AG08395 (cell line): ENCODE results near the gene CLEC16A.
A peak's percentile ranks its signal among the peaks of the same experiment; 100 is the strongest.

Experiments used
- DNase-seq: peaks from one replicate; pipeline ENCODE4 v3.0.0; 2012; ENCODE audit warnings: mixed read lengths, low spot score

Gene CLEC16A, protein sequence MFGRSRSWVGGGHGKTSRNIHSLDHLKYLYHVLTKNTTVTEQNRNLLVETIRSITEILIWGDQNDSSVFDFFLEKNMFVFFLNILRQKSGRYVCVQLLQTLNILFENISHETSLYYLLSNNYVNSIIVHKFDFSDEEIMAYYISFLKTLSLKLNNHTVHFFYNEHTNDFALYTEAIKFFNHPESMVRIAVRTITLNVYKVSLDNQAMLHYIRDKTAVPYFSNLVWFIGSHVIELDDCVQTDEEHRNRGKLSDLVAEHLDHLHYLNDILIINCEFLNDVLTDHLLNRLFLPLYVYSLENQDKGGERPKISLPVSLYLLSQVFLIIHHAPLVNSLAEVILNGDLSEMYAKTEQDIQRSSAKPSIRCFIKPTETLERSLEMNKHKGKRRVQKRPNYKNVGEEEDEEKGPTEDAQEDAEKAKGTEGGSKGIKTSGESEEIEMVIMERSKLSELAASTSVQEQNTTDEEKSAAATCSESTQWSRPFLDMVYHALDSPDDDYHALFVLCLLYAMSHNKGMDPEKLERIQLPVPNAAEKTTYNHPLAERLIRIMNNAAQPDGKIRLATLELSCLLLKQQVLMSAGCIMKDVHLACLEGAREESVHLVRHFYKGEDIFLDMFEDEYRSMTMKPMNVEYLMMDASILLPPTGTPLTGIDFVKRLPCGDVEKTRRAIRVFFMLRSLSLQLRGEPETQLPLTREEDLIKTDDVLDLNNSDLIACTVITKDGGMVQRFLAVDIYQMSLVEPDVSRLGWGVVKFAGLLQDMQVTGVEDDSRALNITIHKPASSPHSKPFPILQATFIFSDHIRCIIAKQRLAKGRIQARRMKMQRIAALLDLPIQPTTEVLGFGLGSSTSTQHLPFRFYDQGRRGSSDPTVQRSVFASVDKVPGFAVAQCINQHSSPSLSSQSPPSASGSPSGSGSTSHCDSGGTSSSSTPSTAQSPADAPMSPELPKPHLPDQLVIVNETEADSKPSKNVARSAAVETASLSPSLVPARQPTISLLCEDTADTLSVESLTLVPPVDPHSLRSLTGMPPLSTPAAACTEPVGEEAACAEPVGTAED

DNA sequence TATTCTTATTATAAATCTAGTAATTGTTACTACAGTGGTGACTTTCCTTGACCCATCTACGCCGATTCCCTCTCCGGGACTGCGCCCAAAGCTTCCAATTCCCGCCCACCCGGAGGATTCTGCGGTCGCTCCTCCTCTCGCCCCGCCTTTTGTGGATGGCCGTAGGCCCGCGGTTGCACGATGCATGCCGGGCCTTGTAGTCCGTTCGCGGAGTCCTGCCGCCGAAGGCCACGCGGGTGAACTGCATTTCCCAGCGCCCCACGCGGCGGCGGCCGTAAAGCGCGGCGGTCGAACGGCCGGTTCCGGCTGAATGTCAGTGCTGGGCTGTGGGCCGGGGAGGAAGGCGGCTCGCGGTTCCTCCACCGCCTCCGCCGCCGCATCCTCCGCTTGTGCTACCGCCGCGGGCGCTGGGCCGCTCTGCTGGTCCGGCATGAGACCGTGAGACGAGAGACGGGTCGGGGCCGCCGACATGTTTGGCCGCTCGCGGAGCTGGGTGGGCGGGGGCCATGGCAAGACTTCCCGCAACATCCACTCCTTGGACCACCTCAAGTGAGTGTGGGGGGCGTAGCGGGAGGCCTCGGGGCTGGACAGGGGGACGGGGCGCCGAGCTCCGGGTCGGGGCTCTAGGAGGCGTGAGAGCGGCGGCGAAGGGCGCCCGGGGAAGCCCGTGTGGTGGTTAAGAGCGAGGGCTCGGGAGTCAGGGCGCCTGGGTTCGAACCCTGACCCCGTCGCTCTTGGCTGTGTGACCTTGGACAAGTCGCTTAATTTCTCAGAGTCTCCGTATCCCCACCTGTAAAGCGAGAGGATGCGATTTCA, at the start of gene CLEC16A:
TSS of gene CLEC16A (plus strand) at position 316 of the 816 bp plus-strand sequence. CDS start at position 470, 154 bp downstream.
- peak; percentile 96 for DNase-seq

DNA sequence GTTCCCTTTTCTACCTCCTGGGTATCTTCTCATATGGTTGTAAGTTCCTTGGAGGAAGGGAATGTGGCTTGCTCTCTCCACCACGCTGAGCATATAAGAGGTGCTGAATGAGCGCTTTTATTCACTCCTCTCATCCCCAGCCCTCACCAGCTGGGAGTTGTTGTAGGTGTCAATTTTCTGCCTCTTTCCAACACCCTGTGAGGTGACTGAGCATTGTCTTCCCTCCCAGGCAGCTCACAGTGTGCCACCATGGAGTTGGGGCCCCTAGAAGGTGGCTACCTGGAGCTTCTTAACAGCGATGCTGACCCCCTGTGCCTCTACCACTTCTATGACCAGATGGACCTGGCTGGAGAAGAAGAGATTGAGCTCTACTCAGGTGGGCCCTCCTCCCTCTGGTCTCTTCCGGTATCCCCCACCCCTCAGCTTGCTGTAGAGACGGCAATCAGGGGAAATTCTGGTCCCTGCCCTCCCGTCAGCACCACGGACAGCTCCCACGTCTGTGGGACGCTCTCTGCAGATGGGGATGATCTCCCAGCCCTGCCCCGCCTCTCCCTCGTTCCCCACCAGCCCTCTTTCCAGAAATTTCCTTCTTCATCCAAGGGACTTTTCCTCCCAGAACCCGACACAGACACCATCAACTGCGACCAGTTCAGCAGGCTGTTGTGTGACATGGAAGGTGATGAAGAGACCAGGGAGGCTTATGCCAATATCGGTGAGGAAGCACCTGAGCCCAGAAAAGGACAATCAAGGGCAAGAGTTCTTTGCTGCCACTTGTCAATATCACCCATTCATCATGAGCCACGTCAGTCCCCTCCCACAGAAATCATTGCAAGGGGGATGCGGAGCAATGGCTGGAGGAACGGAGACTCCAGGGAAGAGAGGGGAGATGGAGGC, 49.1 kb upstream of the CLEC16A start:
- peak; percentile 79 for DNase-seq

DNA sequence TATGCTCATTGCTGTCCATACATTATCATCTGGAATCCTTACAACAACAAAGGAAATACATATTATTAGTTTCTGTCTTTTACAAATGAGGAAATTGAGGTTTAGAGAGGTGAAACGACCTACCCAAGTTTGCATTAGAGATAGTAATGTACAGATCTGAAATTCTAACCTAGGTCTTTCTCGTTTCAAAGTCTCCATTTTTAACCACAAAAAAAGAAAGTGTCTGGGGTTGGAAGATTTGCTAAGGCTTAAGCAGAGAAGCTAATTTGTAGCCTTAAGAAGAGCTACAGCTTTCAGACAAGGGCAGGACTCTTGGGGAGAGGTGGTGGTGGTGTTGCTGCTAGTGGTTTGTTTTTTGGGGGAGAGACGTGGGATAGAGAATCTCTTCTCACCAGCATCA, 48.2 kb upstream of the CLEC16A start:
- DNase-seq: no peak

DNA sequence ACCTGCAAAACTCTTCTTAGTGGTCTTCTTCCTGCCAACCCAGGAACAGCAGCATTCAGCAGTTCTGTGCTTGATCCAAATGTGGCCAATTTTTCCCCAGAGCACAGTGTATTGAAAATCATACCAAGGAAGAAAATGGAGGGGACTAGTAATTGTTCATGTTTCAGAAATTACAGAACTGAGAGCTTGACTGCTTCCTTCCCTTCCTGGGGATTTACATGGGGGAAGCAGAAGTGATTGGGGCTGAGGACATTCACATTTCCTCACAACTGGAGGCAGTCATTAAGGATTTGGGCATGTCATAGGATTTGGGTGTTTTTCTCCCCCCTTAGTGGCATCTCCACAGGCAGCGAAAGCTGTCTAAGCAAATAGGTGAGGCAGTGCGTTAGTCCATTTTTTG, 47.6 kb upstream of the CLEC16A start:
- DNase-seq: no peak

DNA sequence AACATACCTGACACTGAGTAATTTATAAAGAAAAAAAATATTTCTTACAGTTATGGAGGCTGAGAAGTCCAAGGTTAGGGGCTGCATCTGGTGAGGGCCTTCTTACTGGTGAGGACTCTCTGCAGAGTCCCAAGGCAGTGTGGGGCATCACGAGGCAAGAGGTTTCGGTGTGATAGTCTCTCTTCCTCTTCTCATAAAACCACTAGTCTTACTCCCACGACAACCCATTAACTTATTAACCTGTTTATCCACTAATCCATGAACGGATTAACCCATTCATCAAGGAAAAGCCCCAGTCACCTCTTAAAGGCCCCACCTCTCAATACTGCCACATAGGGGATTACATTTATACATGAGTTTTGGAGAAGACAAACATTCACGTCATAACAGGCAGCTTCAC, 47.2 kb upstream of the CLEC16A start:
- DNase-seq: no peak

DNA sequence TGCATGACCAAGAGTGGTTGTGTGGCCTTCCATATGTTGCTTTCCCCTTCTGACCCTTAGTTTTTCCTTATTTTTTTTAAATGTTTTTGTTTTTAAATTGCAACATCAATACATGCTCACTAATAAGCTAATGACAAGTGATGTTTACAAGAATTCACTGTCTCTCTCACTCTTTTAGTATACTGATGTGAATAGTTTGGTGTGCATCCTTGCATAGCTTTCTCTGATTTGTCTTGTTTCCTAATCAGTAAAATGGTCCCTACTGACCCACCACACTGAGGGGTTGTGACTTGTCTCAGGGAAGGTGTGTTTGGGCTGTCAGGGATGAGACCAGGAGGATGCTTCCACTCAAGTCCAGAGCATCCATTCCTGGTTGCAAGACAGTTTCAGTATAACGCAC, 41.4 kb upstream of the CLEC16A start:
- no peak for DNase-seq

DNA sequence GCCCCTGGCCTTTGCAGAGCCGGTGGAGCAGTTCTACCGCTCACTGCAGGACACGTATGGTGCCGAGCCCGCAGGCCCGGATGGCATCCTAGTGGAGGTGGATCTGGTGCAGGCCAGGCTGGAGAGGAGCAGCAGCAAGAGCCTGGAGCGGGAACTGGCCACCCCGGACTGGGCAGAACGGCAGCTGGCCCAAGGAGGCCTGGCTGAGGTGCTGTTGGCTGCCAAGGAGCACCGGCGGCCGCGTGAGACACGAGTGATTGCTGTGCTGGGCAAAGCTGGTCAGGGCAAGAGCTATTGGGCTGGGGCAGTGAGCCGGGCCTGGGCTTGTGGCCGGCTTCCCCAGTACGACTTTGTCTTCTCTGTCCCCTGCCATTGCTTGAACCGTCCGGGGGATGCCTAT, 37.9 kb upstream of the CLEC16A start:
- DNase-seq: no peak

DNA sequence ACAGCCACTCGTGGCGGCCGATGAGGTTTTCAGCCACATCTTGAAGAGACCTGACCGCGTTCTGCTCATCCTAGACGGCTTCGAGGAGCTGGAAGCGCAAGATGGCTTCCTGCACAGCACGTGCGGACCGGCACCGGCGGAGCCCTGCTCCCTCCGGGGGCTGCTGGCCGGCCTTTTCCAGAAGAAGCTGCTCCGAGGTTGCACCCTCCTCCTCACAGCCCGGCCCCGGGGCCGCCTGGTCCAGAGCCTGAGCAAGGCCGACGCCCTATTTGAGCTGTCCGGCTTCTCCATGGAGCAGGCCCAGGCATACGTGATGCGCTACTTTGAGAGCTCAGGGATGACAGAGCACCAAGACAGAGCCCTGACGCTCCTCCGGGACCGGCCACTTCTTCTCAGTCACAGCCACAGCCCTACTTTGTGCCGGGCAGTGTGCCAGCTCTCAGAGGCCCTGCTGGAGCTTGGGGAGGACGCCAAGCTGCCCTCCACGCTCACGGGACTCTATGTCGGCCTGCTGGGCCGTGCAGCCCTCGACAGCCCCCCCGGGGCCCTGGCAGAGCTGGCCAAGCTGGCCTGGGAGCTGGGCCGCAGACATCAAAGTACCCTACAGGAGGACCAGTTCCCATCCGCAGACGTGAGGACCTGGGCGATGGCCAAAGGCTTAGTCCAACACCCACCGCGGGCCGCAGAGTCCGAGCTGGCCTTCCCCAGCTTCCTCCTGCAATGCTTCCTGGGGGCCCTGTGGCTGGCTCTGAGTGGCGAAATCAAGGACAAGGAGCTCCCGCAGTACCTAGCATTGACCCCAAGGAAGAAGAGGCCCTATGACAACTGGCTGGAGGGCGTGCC, 37.2 kb upstream of the CLEC16A start:
- DNase-seq: no peak

DNA sequence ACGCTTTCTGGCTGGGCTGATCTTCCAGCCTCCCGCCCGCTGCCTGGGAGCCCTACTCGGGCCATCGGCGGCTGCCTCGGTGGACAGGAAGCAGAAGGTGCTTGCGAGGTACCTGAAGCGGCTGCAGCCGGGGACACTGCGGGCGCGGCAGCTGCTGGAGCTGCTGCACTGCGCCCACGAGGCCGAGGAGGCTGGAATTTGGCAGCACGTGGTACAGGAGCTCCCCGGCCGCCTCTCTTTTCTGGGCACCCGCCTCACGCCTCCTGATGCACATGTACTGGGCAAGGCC, 36.7 kb upstream of the CLEC16A start:
- no peak for DNase-seq

DNA sequence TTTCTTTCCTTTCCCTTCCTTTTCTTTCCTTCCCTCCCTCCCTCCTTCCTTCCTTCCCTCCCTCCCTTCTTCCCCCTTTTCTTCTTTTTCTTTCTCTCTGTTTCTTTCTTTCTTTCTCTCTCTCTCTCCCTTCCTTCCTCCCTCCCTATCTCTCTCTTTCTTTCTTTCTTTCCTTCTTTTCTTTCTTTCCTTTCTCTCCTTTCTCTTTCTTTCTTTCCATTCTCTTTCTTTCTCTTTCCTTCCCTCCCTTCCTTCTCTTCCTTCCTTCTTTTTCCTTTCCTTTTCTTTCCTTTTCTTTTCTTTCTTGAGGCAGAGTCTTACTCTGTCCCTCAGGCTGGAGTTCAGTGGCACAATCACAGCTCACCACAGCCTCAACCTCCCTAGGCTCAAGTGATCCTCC, 33.1 kb upstream of the CLEC16A start:
- no peak for DNase-seq

DNA sequence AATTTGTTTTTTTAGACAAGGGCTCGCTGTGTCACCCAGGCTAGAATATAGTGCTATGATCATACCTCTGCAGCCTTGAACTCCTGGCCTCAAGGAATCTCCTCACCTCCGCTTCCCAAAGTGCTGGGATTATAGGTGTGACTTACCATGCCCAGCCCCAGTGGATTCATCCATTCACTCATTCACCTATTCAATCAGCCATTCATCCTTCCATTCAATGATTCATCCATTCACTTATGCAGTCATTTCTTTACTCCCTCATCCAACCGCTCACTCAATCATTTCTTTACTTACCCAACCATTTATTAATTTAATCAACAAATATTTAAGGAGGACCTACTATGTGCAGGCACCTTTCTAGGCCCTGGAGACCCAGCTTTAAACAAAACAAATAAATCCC, 27.8 kb upstream of the CLEC16A start:
- no peak for DNase-seq

DNA sequence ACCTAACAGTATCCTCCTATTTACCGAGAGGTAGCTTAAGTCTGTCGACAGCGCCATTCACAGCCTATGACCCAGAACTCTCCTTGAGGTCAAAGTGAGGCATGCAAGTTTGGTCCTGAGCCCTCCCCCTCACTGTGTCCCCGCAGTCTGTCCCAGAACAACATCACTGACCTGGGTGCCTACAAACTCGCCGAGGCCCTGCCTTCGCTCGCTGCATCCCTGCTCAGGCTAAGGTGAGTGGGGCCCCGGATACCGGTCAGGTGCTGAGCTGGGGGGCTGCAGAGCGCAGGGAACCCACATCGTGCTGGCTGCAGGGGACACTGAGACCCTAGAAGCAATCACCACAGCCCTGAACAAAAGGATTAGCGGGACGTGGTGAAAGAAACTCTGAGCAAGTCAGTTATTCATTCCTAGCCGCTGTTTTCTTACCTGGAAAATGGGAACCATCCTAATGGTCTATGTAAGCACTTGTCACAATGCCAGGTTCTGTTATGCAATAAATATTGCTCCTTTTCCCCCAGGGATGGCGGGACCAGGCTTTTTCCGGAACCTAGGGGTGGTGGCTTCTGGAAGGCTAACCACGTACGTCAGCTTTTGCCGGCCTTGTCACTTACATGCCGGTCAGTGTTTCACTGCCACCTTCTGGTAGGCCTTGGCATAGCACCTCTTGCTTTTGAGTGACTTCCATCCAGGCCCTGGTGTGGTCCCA, 25.9 kb upstream of the CLEC16A start:
- DNase-seq: peak; percentile 91

DNA sequence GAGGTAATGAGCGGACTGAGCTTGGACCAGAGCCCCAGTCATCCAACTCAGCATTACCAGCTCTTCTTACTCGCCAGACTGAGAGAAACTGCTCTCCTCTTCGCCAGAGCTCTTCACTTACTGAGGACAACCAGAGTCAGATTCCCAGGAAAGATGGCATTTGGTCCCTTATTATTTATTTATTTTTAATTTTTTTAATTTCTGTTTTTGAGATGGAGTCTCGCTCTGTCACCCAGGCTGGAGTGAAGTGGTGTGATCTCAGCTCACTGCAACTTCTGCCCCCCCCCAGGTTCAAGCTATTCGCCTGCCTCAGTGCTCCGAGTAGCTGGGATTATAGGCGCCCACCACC, 25.4 kb upstream of the CLEC16A start:
- no peak for DNase-seq

DNA sequence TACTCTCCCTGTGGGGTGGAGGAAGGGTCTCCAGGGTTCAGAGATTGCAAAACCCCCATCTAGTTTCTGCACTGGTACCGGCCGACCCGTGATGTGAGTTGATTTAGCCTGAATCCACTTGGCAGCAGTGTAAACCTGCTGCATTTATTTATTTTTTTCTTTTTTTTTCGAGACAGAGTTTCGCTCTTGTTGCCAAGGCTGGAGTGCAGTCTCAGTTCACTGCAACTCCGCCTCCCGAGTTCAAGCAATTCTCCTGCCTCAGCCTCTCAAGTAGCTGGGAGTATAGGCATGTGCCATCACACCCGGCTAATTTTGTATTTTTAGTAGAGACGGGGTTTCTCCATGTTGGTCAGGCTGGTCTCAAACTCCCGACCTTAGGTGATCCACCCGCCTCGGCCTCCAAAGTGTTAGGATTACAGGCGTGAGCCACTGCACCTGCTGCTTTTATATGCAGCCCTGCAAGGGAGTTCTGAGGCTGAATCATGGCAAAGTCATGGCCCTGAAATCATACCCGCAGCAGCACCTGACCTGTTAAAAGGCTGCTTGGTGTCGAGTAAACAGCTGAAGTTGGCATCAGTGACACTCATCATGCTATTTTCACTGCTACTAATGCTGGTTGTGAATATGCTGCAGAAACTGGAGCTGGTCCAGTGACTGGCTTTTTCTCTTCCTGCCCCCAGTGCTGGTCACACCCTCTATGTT, 23.5 kb upstream of the CLEC16A start:
- no peak for DNase-seq

DNA sequence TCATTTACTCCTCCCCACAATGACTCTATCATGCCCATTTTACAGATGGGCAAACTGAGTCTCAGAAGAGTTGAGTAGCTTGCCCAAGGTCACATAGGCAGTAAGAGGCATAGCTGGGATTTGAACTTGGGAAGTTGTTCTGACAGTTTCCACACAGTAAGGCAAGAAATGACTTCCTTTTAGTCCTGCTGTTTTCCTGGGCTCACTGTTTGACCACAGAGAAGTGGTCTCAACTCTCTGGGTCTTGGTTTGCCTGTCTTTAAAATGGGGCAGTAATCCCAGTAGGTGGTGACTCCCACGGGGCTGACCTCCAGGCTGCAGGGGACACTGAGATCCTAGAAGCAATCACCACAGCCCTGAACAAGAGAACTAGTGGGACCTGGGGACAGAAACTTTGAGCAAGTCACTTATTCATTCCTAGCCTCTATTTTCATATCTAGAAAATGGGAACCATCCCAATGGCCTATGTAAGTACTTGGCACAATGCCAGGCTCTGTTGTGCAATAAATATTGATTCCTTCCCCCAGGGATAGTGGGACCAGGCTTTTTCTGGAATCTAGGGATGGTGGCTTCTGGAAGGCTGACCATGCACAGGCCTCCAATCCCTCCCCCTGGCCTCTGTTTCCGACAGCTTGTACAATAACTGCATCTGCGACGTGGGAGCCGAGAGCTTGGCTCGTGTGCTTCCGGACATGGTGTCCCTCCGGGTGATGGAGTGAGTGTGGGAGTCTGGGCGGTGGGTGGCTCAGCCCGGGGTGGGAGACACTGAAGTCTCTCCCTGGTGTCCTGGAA, 22.6 kb upstream of the CLEC16A start:
- no peak for DNase-seq

DNA sequence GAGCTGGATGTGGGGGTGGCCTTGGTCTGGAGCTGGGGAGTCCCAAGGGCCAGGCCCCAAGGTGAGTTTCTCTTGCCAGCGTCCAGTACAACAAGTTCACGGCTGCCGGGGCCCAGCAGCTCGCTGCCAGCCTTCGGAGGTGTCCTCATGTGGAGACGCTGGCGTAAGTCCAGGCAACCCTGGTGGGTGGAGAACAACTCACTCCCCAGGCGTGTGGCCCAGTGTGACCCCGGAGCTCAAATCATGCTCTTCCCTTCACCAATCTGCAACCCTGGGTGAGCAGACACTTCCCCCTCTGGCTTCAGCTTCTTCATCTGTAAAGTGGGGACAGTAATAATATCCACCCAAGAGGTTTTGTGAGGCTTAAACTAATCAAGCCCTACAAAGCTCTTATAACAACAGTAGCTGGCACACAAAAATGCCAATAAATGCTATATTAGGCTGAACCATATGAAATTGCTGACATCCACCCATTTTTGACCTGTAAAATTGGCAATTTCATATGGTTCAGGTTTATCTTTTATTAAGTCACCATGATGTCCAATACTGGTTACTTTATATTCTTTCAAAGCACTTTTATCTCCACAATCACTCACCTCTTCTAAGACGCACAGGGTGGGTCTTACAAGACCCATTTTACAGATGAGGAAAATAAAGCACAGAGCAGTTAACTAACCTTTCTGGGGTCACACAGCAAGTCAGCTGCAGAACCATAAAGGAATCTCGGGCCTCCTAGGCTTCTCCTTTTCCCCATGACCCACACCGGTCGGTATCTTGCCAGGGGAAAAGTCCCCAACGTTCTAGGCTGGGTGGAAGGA, 21.8 kb upstream of the CLEC16A start:
- peak; percentile 59 for DNase-seq

DNA sequence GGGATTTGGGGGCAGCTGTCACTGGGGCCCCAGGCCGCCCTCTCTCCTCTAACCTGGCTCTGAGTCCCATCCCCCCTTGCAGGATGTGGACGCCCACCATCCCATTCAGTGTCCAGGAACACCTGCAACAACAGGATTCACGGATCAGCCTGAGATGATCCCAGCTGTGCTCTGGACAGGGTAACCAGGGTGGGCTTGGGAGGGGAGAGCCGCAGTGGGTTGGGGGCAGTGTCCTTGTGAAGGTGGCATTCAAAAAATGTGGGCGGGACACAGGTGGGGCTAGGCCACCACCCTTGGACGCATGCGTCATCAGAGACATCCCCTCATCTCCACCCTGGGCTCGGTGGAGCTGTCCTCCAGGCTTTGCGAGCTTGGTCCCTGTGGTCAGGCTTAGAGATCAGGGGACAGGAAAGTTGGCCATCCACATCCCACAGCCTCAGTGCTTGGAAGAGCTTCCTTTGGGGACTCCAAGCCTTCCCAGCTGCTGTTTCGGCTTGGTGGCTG, 21.2 kb upstream of the CLEC16A start:
- DNase-seq: no peak
